Measurements from ENCODE around the gene PLEKHG4.

DNA sequence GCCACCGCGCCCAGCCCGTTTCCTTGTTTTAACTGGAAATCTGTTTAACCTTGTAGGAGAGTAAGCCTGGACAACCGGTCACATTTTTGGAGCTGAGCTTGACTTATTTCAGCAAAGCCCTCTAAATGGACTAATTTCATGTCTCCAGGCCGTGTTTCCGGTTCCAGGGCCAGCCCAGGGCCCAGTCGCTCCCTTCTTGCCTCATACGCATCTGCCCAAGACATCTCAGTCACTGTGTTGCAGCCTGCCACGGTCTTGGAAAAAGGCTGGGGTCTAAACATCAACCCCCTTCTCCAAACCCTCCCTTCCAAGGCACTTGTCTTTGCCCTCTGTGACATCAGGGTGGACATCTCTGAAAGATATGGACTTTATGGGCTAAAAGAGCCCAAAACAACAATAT, 18.9 kb downstream of the PLEKHG4 start:
- TF ChIP-seq, protein P1, sequence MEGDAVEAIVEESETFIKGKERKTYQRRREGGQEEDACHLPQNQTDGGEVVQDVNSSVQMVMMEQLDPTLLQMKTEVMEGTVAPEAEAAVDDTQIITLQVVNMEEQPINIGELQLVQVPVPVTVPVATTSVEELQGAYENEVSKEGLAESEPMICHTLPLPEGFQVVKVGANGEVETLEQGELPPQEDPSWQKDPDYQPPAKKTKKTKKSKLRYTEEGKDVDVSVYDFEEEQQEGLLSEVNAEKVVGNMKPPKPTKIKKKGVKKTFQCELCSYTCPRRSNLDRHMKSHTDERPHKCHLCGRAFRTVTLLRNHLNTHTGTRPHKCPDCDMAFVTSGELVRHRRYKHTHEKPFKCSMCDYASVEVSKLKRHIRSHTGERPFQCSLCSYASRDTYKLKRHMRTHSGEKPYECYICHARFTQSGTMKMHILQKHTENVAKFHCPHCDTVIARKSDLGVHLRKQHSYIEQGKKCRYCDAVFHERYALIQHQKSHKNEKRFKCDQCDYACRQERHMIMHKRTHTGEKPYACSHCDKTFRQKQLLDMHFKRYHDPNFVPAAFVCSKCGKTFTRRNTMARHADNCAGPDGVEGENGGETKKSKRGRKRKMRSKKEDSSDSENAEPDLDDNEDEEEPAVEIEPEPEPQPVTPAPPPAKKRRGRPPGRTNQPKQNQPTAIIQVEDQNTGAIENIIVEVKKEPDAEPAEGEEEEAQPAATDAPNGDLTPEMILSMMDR (IDR thresholded peaks at IDR 0.05) = no peak
- TF ChIP-seq EZH2phosphoT487 (IDR thresholded peaks at IDR 0.05; ENCODE audit: borderline replicate concordance, low read depth) (no peak), JUND (IDR thresholded peaks at IDR 0.05) (no peak), RCOR1 (IDR thresholded peaks at IDR 0.05; ENCODE audit: low read length) (no peak), RAD21 (IDR thresholded peaks at IDR 0.05; ENCODE audit: low read length) (no peak), FOXJ3 (CRISPR knock-in tag; IDR thresholded peaks at IDR 0.05) (no peak), SMC3 (IDR thresholded peaks at IDR 0.05; ENCODE audit: low read depth, low read length) (no peak), GABPA (IDR thresholded peaks at IDR 0.05; ENCODE audit: low read depth) (no peak), EP300 (IDR thresholded peaks at IDR 0.05; ENCODE audit: borderline replicate concordance in 1 of 2, low read depth in 1 of 2, low read length in 1 of 2) (no peak)
- TF ChIP-seq, protein P2, sequence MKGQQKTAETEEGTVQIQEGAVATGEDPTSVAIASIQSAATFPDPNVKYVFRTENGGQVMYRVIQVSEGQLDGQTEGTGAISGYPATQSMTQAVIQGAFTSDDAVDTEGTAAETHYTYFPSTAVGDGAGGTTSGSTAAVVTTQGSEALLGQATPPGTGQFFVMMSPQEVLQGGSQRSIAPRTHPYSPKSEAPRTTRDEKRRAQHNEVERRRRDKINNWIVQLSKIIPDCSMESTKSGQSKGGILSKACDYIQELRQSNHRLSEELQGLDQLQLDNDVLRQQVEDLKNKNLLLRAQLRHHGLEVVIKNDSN (IDR thresholded peaks at IDR 0.05; ENCODE audit: borderline replicate concordance, low read depth) = no peak
- TF ChIP-seq, protein P3, sequence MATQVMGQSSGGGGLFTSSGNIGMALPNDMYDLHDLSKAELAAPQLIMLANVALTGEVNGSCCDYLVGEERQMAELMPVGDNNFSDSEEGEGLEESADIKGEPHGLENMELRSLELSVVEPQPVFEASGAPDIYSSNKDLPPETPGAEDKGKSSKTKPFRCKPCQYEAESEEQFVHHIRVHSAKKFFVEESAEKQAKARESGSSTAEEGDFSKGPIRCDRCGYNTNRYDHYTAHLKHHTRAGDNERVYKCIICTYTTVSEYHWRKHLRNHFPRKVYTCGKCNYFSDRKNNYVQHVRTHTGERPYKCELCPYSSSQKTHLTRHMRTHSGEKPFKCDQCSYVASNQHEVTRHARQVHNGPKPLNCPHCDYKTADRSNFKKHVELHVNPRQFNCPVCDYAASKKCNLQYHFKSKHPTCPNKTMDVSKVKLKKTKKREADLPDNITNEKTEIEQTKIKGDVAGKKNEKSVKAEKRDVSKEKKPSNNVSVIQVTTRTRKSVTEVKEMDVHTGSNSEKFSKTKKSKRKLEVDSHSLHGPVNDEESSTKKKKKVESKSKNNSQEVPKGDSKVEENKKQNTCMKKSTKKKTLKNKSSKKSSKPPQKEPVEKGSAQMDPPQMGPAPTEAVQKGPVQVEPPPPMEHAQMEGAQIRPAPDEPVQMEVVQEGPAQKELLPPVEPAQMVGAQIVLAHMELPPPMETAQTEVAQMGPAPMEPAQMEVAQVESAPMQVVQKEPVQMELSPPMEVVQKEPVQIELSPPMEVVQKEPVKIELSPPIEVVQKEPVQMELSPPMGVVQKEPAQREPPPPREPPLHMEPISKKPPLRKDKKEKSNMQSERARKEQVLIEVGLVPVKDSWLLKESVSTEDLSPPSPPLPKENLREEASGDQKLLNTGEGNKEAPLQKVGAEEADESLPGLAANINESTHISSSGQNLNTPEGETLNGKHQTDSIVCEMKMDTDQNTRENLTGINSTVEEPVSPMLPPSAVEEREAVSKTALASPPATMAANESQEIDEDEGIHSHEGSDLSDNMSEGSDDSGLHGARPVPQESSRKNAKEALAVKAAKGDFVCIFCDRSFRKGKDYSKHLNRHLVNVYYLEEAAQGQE (IDR thresholded peaks at IDR 0.05; ENCODE audit: low read depth, low read length) = no peak
- TF ChIP-seq, protein P4, sequence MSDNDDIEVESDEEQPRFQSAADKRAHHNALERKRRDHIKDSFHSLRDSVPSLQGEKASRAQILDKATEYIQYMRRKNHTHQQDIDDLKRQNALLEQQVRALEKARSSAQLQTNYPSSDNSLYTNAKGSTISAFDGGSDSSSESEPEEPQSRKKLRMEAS (IDR thresholded peaks at IDR 0.05; ENCODE audit: low read depth) = no peak
- TF ChIP-seq, protein P5, sequence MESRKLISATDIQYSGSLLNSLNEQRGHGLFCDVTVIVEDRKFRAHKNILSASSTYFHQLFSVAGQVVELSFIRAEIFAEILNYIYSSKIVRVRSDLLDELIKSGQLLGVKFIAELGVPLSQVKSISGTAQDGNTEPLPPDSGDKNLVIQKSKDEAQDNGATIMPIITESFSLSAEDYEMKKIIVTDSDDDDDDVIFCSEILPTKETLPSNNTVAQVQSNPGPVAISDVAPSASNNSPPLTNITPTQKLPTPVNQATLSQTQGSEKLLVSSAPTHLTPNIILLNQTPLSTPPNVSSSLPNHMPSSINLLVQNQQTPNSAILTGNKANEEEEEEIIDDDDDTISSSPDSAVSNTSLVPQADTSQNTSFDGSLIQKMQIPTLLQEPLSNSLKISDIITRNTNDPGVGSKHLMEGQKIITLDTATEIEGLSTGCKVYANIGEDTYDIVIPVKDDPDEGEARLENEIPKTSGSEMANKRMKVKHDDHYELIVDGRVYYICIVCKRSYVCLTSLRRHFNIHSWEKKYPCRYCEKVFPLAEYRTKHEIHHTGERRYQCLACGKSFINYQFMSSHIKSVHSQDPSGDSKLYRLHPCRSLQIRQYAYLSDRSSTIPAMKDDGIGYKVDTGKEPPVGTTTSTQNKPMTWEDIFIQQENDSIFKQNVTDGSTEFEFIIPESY (IDR thresholded peaks at IDR 0.05; ENCODE audit: borderline replicate concordance, low read depth) = no peak

Data from SK-N-SH (cell line).